OCI-LY7 (cell line): ENCODE data around the gene GATAD2A. TPM values are rescaled to one million over a fixed set of nuclear protein-coding genes. Genes with fewer than 3 reads are reported as not detected.

Experiments used
- BruUV-seq: library from RNA; stranded (reverse); fragments of 400-500 nt; replicated peaks from 2 replicates; lab custom pipeline; 2021; lab: Mats Ljungman, UMichigan
- CTCF ChIA-PET: fragments of 300-600 bp; sonication (Branson Sonifier 250); formaldehyde crosslinking; loops from one replicate; lab custom pipeline; 2022; ENCODE audit warnings: antibody characterized with exemption; ENCODE audit not compliant: unreplicated experiment; lab: Charles Lee
- POLR2A ChIA-PET: fragments of 300-600 bp; sonication (Branson Sonifier 250); formaldehyde crosslinking; loops from one replicate; lab custom pipeline; 2022; ENCODE audit warnings: antibody characterized with exemption; lab: Charles Lee
- DNase-seq: peaks from one replicate; pipeline ENCODE4 v3.0.0-alpha.2; 2015; ENCODE audit warnings: low spot score
- H2AFZ ChIP-seq: fragments of 200-600 bp; sonication (generic), shearing (Covaris generic); 2 replicates; pipeline ENCODE4 v1.6.1; 2014; ENCODE audit warnings: mild to moderate bottlenecking, antibody characterized with exemption, low read length, moderate library complexity
- H3K27ac ChIP-seq: fragments of 200-600 bp; sonication (generic); 2 replicates; pipeline ENCODE4 v1.5.1; 2014; ENCODE audit warnings: mixed run types, low read depth, mild to moderate bottlenecking, moderate library complexity, low read length, inconsistent platforms; ENCODE audit not compliant: poor library complexity, severe bottlenecking
- H3K36me3 ChIP-seq: fragments of 200-600 bp; sonication (generic); 2 replicates; pipeline ENCODE4 v1.6.1; 2014; ENCODE audit warnings: mild to moderate bottlenecking, antibody characterized with exemption, low read length, moderate library complexity, mixed read lengths; ENCODE audit not compliant: insufficient read depth
- H3K4me1 ChIP-seq: fragments of 200-600 bp; sonication (generic); 2 replicates; pipeline ENCODE4 v1.5.1; 2014; ENCODE audit warnings: mild to moderate bottlenecking, low read length; ENCODE audit not compliant: insufficient read depth, poor library complexity, severe bottlenecking
- H3K4me2 ChIP-seq: fragments of 200-600 bp; sonication (generic); 2 replicates; pipeline ENCODE4 v1.6.1; 2014; ENCODE audit warnings: mild to moderate bottlenecking, low read length
- H3K4me3 ChIP-seq: fragments of 200-600 bp; sonication (generic); 2 replicates; pipeline ENCODE4 v1.5.1; 2014; ENCODE audit warnings: mild to moderate bottlenecking, low read depth, low read length; ENCODE audit not compliant: poor library complexity, severe bottlenecking
- H3K79me2 ChIP-seq: fragments of 200-600 bp; sonication (generic); 2 replicates; pipeline ENCODE4 v1.6.1; 2016; ENCODE audit warnings: low read depth, mild to moderate bottlenecking, low read length, moderate library complexity, mixed read lengths; ENCODE audit not compliant: insufficient read depth
- H3K9me2 ChIP-seq: fragments of 200-600 bp; sonication (generic); 2 replicates; pipeline ENCODE4 v1.6.1; 2016; ENCODE audit warnings: mild to moderate bottlenecking, low read length, mixed read lengths; ENCODE audit not compliant: insufficient read depth
- H3K9me3 ChIP-seq: fragments of 200-600 bp; sonication (generic); 2 replicates; pipeline ENCODE4 v1.6.1; 2014; ENCODE audit warnings: mild to moderate bottlenecking, mixed run types, low read length, mixed read lengths
- H4K20me1 ChIP-seq: fragments of 200-600 bp; sonication (generic); 2 replicates; pipeline ENCODE4 v1.6.1; 2014; ENCODE audit warnings: mild to moderate bottlenecking, antibody characterized with exemption, low read length, moderate library complexity, mixed read lengths; ENCODE audit not compliant: insufficient read depth
- CTCF ChIP-seq: fragments of 200-600 bp; sonication (generic); conservative IDR thresholded peaks from 2 replicates; pipeline ENCODE4 v1.5.1; 2014; ENCODE audit warnings: mild to moderate bottlenecking, antibody characterized with exemption, low read length, moderate library complexity, mixed read lengths
- EZH2phosphoT487 ChIP-seq: fragments of 200-600 bp; sonication (generic); IDR thresholded peaks from 2 replicates; pipeline ENCODE4 v1.6.1; 2018; ENCODE audit warnings: low read depth, borderline replicate concordance, mild to moderate bottlenecking, mixed run types, antibody characterized with exemption, low read length, moderate library complexity, mixed read lengths
- intact Hi-C: fragments of 100-400 bp; cut with micrococcal nuclease; formaldehyde crosslinking; loops from one replicate; pipeline ENCODE4 v1.10.0; 2022; ENCODE audit not compliant: unreplicated experiment
- total RNA-seq, 2 experiments: library from RNA; depleted of rRNA in 1 of 2; stranded (reverse); fragments of >200 nt in 1 of 2; shearing (Covaris generic) in 1 of 2; gene quantifications; 2 replicates each; pipeline ENCODE4 v1.2.3, GENCODE V29; 2014 to 2022

The GATAD2A gene
- total RNA-seq, 2 experiments from 2014 or later, result 62.8 to 156 TPM

- H3K4me3 ChIP-seq, result no peak overlapping the region
- H4K20me1 ChIP-seq, result peaks cover 8% of the 10 kb centered on the region; the same call in 1 of the 2 replicates
- peaks cover 54% of the 10 kb centered on the region for H3K36me3 ChIP-seq
- intact Hi-C loops, result no loop called here
- peaks cover 14% of the 10 kb centered on the region for H3K9me3 ChIP-seq
- TF ChIP-seq CTCF, result no peak
- TF ChIP-seq EZH2phosphoT487, result no peak
- BruUV-seq, result no TSS peak
- H3K4me1 ChIP-seq, result peaks cover 33% of the 10 kb centered on the region
- ChIA-PET CTCF (no interaction called here), POLR2A (interaction anchor here (0.6 kb wide), 1 partner anchor 103 kb away, joined by 5 read pairs; no protein-coding TSS in a partner anchor)
- H3K27ac ChIP-seq, result no peak overlapping the region
- no peak for DNase-seq
- H3K4me2 ChIP-seq, result no peak overlapping the region
- H3K79me2 ChIP-seq, result peaks cover 53% of the 10 kb centered on the region
- no peaks in the 10 kb centered on the region for H3K9me2 ChIP-seq
- no peak overlapping the region for H2AFZ ChIP-seq
Measured at GRCh38 chr19:19463348-19464117, 58.1 kb downstream of the GATAD2A start.

- H3K4me3 ChIP-seq, result no peak overlapping the region
- no peak for DNase-seq
- H3K27ac ChIP-seq, result no peak overlapping the region
- peaks cover 63% of the 10 kb centered on the region for H3K36me3 ChIP-seq
- no peaks in the 10 kb centered on the region for H3K9me2 ChIP-seq
- POLR2A ChIA-PET, result no interaction called here
- no peak overlapping the region for H2AFZ ChIP-seq
- no TSS peak for BruUV-seq
- peaks cover under 1% of the 10 kb centered on the region; the same call in 1 of the 2 replicates for H4K20me1 ChIP-seq
- no peak for TF ChIP-seq CTCF
- no peak for TF ChIP-seq EZH2phosphoT487
- peaks cover 19% of the 10 kb centered on the region for H3K9me3 ChIP-seq
- no peak overlapping the region for H3K4me2 ChIP-seq
- CTCF ChIA-PET, result no interaction called here
- intact Hi-C loops, result no loop called here
- peaks cover 23% of the 10 kb centered on the region for H3K4me1 ChIP-seq
- peaks cover 50% of the 10 kb centered on the region for H3K79me2 ChIP-seq
Measured at GRCh38 chr19:19464339-19465098, 59.0 kb downstream of the GATAD2A start.
